MCF 10A (cell line): Measurements from ENCODE around the gene PIK3R3. TPM values are rescaled to one million over a fixed set of nuclear protein-coding genes. Genes with fewer than 3 reads are reported as not detected.
A peak's percentile ranks its signal among the peaks of the same experiment; 100 is the strongest.

Experiments
- BruUV-seq: library from RNA; stranded (reverse); fragments of 400-500 nt; replicated peaks from 2 replicates; lab custom pipeline; 2021; lab: Mats Ljungman, UMichigan
- CTCF ChIA-PET: fragments of 300-600 bp; sonication (Branson Sonifier 250); formaldehyde crosslinking; extraction: SDS; loops from one replicate; lab custom pipeline; 2021; ENCODE audit warnings: antibody characterized with exemption, inconsistent platforms; lab: Yijun Ruan, JAX
- POLR2A ChIA-PET: fragments of 300-600, 350-650 bp; sonication (Branson Sonifier 250); formaldehyde crosslinking; extraction: SDS; loops from one replicate; lab custom pipeline; 2020; ENCODE audit warnings: antibody characterized with exemption, inconsistent platforms; lab: Yijun Ruan, JAX
- DNase-seq: peaks from one replicate; pipeline ENCODE4 v3.0.0-alpha.2; 2018; ENCODE audit not compliant: unreplicated experiment
- H3K27ac Mint-ChIP-seq: one replicate; pipeline ENCODE4 v1.8.0; 2022; ENCODE audit warnings: mild to moderate bottlenecking, low read depth, mixed read lengths; ENCODE audit not compliant: unreplicated experiment
- H3K27me3 Mint-ChIP-seq: one replicate; pipeline ENCODE4 v1.8.0; 2022; ENCODE audit warnings: mixed read lengths; ENCODE audit not compliant: insufficient read depth, unreplicated experiment
- H3K36me3 Mint-ChIP-seq: one replicate; pipeline ENCODE4 v1.8.0; 2022; ENCODE audit warnings: mild to moderate bottlenecking, moderate library complexity, mixed read lengths; ENCODE audit not compliant: insufficient read depth, unreplicated experiment
- H3K4me1 Mint-ChIP-seq: one replicate; pipeline ENCODE4 v1.8.0; 2022; ENCODE audit warnings: mixed read lengths; ENCODE audit not compliant: insufficient read depth, unreplicated experiment
- H3K4me3 Mint-ChIP-seq: one replicate; pipeline ENCODE4 v1.8.0; 2022; ENCODE audit warnings: mild to moderate bottlenecking, moderate library complexity, mixed read lengths; ENCODE audit not compliant: unreplicated experiment
- H3K9me3 Mint-ChIP-seq: one replicate; pipeline ENCODE4 v1.8.0; 2022; ENCODE audit warnings: mixed read lengths; ENCODE audit not compliant: unreplicated experiment
- CTCF ChIP-seq: fragments of 200-600 bp; IDR thresholded peaks from one replicate; pipeline ENCODE4 v1.8.0; 2022; ENCODE audit warnings: antibody characterized with exemption, mild to moderate bottlenecking; ENCODE audit not compliant: unreplicated experiment
- intact Hi-C: fragments of 100-400 bp; cut with micrococcal nuclease; formaldehyde crosslinking; loops from 2 replicates; pipeline ENCODE4 v1.14.1; 2022
- total RNA-seq: library from RNA; stranded (reverse); gene quantifications from 2 replicates; pipeline ENCODE4 v1.2.3, GENCODE V29; 2022

PIK3R3 gene
- total RNA-seq, 1 experiment from 2014 or later: 9.3 TPM

DNA sequence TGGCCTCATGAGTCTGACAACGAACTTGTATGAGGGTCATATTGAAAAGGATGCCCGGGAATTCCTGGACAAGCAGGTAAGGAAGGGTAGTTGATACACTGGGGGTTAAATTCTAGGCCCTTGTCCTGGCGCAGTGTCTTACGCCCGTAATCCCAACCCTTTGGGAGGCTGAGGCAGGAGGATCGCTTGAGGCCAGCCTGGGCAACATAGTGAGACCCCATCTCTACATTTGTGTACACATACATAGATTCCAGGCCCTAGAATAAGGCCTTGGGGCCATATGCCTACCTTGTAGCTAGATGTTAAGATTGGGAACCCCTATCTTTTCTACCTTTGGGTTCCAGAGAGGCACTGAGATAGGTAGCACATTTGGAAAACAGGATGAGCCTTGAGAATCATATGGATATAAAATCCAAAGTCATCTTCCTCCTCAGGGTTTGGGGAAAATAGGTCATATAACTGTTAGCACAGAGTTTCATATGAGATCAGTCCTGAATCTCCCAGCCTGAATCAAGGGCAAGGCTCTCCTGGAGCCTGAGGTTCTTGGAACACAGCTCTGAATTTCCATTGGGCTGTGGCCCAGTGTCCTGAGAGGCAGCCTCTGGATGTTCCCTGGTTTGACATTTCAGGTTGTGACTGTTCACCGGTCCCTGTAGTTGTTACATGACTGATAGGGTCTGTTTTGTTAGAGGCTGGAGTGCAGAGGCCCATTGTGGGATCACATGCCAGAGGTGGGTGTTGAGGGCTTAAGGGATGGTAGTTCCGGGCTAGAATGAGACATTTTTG, 104.4 kb downstream of the PIK3R3 start:
- H3K36me3 Mint-ChIP-seq: peaks cover 10% of the 10 kb centered on the region
- H3K4me3 Mint-ChIP-seq: no peak overlapping the region
- CTCF ChIA-PET: interaction anchor here (1.0 to 1.9 kb wide), 2 partner anchors 9 to 151 kb away, joined by 4 to 12 read pairs; no protein-coding TSS in a partner anchor
- no peaks in the 10 kb centered on the region for H3K27me3 Mint-ChIP-seq
- POLR2A ChIA-PET: interaction anchor here (1.5 kb wide), 1 partner anchor 155 kb away, joined by 6 read pairs; no protein-coding TSS in a partner anchor
- no peaks in the 10 kb centered on the region for H3K9me3 Mint-ChIP-seq
- no peaks in the 10 kb centered on the region for H3K4me1 Mint-ChIP-seq
- no peak for DNase-seq
- TF ChIP-seq CTCF: no peak
- intact Hi-C loops: no loop called here
- no TSS peak for BruUV-seq
- H3K27ac Mint-ChIP-seq: no peak overlapping the region

- no peaks in the 10 kb centered on the region for H3K27me3 Mint-ChIP-seq
- intact Hi-C loops: no loop called here
- no peak overlapping the region for H3K4me3 Mint-ChIP-seq
- H3K4me1 Mint-ChIP-seq: no peaks in the 10 kb centered on the region
- no TSS peak for BruUV-seq
- POLR2A ChIA-PET: interaction anchor here (1.5 kb wide), 1 partner anchor 157 kb away, joined by 6 read pairs; no protein-coding TSS in a partner anchor
- TF ChIP-seq CTCF: no peak
- DNase-seq: no peak
- no peaks in the 10 kb centered on the region for H3K9me3 Mint-ChIP-seq
- CTCF ChIA-PET: interaction anchor here (1.9 kb wide), 1 partner anchor 10 kb away, joined by 12 read pairs; no protein-coding TSS in a partner anchor
- H3K27ac Mint-ChIP-seq: no peak overlapping the region
- no peaks in the 10 kb centered on the region for H3K36me3 Mint-ChIP-seq
These were observed 105.9 kb downstream of the PIK3R3 start for GRCh38 chr1:46026531-46026930.

DNA sequence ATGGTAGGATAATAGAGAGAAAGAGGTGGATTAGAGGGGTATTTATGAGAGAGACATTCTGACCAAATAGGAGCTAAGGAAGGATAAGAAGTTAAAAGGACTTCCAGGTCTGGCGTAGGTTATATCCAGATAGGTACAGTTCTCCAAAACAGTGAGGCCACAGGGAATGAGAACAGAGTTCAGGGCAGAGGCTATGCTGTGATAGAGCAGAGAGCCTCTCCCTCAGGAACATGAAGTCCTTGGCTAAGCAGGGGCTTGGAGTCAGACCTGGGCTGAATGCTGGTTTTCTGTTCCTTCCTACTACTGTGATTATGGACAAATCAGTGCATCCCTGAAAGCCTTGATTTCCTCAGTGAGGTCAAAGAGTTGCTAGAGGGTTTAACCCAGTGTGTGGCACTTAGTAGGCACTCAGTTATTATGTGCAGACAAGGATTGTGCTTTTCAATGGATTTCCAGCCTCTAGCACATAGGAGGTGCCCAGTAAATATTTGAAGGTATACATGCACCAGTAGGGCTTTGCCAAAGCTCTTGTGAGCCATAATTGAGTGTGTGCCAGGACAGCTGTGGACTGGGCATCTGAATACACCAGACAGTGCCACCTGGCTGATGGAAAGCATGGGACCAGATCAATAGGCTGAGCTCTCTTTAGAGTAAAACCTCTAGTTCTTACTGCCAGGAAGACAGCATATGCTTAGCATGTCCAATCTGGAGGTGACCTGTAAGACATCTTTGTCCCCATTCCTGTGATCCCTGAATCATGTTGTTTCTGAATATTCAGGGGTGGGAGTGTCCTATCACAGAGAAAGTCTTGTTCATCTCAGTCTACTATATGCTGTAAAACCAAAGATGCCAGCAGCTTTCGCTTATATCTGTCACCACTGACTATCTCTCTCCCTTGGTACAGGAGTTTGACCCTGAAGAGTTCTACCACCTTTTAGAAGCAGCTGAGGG, 111.1 kb downstream of the PIK3R3 start:
- intact Hi-C loops: no loop called here
- ChIA-PET POLR2A (no interaction called here), CTCF (interaction anchor here (0.6 to 0.7 kb wide), 3 partner anchors 131 to 161 kb away, joined by 3 to 4 read pairs (median 3); no protein-coding TSS in a partner anchor)
- H3K9me3 Mint-ChIP-seq: no peaks in the 10 kb centered on the region
- H3K36me3 Mint-ChIP-seq: no peaks in the 10 kb centered on the region
- no peak overlapping the region for H3K4me3 Mint-ChIP-seq
- H3K27me3 Mint-ChIP-seq: no peaks in the 10 kb centered on the region
- no peak for TF ChIP-seq CTCF
- DNase-seq: peak; percentile 22
- no TSS peak for BruUV-seq
- no peak overlapping the region for H3K27ac Mint-ChIP-seq
- no peaks in the 10 kb centered on the region for H3K4me1 Mint-ChIP-seq

DNA sequence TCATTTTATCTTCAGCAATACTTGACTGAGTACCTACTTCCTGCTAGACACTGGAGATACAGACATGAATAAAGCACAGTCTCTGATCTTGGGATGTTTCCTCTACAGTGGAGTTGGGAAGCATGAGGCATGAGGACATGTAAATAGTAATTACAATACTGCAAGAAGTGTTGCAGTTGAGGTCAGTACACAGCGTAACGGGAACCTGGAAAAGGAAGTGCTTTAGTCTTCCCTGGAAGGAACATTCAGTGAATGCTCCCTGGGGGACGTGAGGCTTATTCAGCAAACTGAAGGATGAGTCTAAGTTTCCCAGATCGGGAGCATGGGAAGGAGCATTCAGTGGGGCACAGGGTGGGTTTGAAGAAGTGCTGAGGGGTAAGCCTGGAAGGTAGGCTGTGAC, 112.4 kb downstream of the PIK3R3 start:
- BruUV-seq: no TSS peak
- intact Hi-C loops: no loop called here
- no peak for DNase-seq
- TF ChIP-seq CTCF: no peak
- ChIA-PET CTCF (no interaction called here), POLR2A (no interaction called here)
- Mint-ChIP-seq H3K9me3 (no peaks in the 10 kb centered on the region), H3K4me3 (no peak overlapping the region), H3K27ac (no peak overlapping the region), H3K27me3 (no peaks in the 10 kb centered on the region), H3K36me3 (no peaks in the 10 kb centered on the region), H3K4me1 (no peaks in the 10 kb centered on the region)
